D721Med (cell line): ENCODE data around the gene CERS6.

ENCODE experiments used
- DNase-seq: peaks from one replicate; pipeline ENCODE4 v3.0.0; 2011; ENCODE audit warnings: low spot score; ENCODE audit not compliant: insufficient read length
- FAIRE-seq: peaks from 2 replicates; lab custom pipeline; 2011; peaks lifted over from hg19 to GRCh38; lab: Jason Lieb, UNC
- CTCF ChIP-seq: IDR thresholded peaks from 2 replicates; pipeline ENCODE4 v1.5.1; 2012; ENCODE audit warnings: mild to moderate bottlenecking, control low read depth; ENCODE audit not compliant: insufficient read depth; ENCODE audit errors: missing control alignments

CERS6 gene

GRCh38 chr2:168565112-168565511 lies 109.0 kb downstream of the CERS6 start:
- no peak for TF ChIP-seq CTCF
- DNase-seq (no peak), FAIRE-seq (no peak)

- TF ChIP-seq CTCF, result no peak
- FAIRE-seq (no peak), DNase-seq (no peak)
Measured at GRCh38 chr2:168565512-168565911, 109.4 kb downstream of the CERS6 start.

- TF ChIP-seq CTCF, result no peak
- FAIRE-seq (peak; percentile 58), DNase-seq (no peak)
Measured at GRCh38 chr2:168566974-168567665, 111.0 kb downstream of the CERS6 start.

GRCh38 chr2:168567836-168568235 lies 111.8 kb downstream of the CERS6 start:
- FAIRE-seq, result peak; percentile 69
- TF ChIP-seq CTCF, result no peak
- DNase-seq, result no peak

GRCh38 chr2:168568476-168569267 lies 112.6 kb downstream of the CERS6 start:
- no peak for DNase-seq
- no peak for FAIRE-seq
- no peak for TF ChIP-seq CTCF

GRCh38 chr2:168571061-168571460 lies 115.0 kb downstream of the CERS6 start:
- no peak for TF ChIP-seq CTCF
- FAIRE-seq, result no peak
- no peak for DNase-seq
